Kidney glomerular epithelial cell (primary cell): ENCODE data around the gene DGAT2L6.
A peak's percentile ranks its signal among the peaks of the same experiment; 100 is the strongest.

Source experiments
- DNase-seq: peaks from one replicate; lab custom pipeline; 2025; lab: John Stamatoyannopoulos, UW

DGAT2L6 gene

GRCh38 chrX:70176938-70177533 is at the start of gene DGAT2L6:
Gene DGAT2L6, plus strand, starts transcription at chrX:70177483. Its CDS starts 100 bp downstream, at chrX:70177583.
- no peak for DNase-seq

- DNase-seq = no peak
These were observed 49.2 kb upstream of the DGAT2L6 start for GRCh38 chrX:70128071-70128470.

GRCh38 chrX:70129816-70130215 is 47.5 kb upstream of the DGAT2L6 start:
- peak; percentile 21 for DNase-seq

- no peak for DNase-seq
These were observed 45.1 kb upstream of the DGAT2L6 start for GRCh38 chrX:70132224-70132623.

GRCh38 chrX:70132877-70133302 is 44.4 kb upstream of the DGAT2L6 start:
- no peak for DNase-seq

GRCh38 chrX:70133303-70134115 is 43.8 kb upstream of the DGAT2L6 start, which contains the start of gene IGBP1:
Gene IGBP1, plus strand, starts transcription at chrX:70133447. Its CDS starts 501 bp downstream, at chrX:70133948.
- DNase-seq = peak; percentile 70

- no peak for DNase-seq
These were observed 43.2 kb upstream of the DGAT2L6 start for GRCh38 chrX:70134116-70134477.

GRCh38 chrX:70138622-70139021 is 38.7 kb upstream of the DGAT2L6 start:
- DNase-seq = no peak

- no peak for DNase-seq
These were observed 37.5 kb upstream of the DGAT2L6 start for GRCh38 chrX:70139736-70140135.

- no peak for DNase-seq
These were observed 35.9 kb upstream of the DGAT2L6 start for GRCh38 chrX:70141373-70141772.

- DNase-seq = no peak
These were observed 10.4 kb upstream of the DGAT2L6 start for GRCh38 chrX:70166601-70167590.

GRCh38 chrX:70168238-70169188 is 8.8 kb upstream of the DGAT2L6 start:
- peak; percentile 39 for DNase-seq

- no peak for DNase-seq
These were observed 8.0 kb upstream of the DGAT2L6 start for GRCh38 chrX:70169281-70169680.

GRCh38 chrX:70171624-70172023 is 5.7 kb upstream of the DGAT2L6 start:
- no peak for DNase-seq

- DNase-seq = no peak
These were observed 5.1 kb upstream of the DGAT2L6 start for GRCh38 chrX:70172221-70172620.

- DNase-seq = no peak
These were observed 4.3 kb upstream of the DGAT2L6 start for GRCh38 chrX:70172964-70173363.

GRCh38 chrX:70174754-70175153 is 2.5 kb upstream of the DGAT2L6 start:
- no peak for DNase-seq

- DNase-seq = no peak
These were observed 1.9 kb upstream of the DGAT2L6 start for GRCh38 chrX:70175338-70175737.

GRCh38 chrX:70183091-70183490 is 5.8 kb downstream of the DGAT2L6 start:
- no peak for DNase-seq

- no peak for DNase-seq
These were observed 12.9 kb downstream of the DGAT2L6 start for GRCh38 chrX:70190225-70190624.
